Measurements from ENCODE around the gene SLAIN1. TPM values are rescaled to one million over a fixed set of nuclear protein-coding genes. Genes with fewer than 3 reads are reported as not detected.

SLAIN1 gene
- total RNA-seq, 1 experiment from 2014 or later, result 2.4 TPM

GRCh38 chr13:77807431-77808135 lies 110.1 kb downstream of the SLAIN1 start:
- DNase-seq, result no peak
- Histone ChIP-seq H3K79me2 (ENCODE audit: low read depth) (no peaks in the 10 kb centered on the region), H3F3A (ENCODE audit: insufficient read depth, low read depth) (no peaks in the 10 kb centered on the region), H3K27ac (no peak overlapping the region), H3K27me3 (ENCODE audit: insufficient read depth, low read depth) (no peaks in the 10 kb centered on the region), H4K20me1 (ENCODE audit: insufficient read depth) (no peaks in the 10 kb centered on the region), H3K9me2 (ENCODE audit: insufficient read depth) (no peaks in the 10 kb centered on the region), H3K4me2 (no peak overlapping the region), H3K4me3 (no peak overlapping the region), H3K4me1 (replicated peaks; ENCODE audit: insufficient read depth) (0 out of 2 replicates have a peak, but pooled peaks cover 5% of the 10 kb centered on the region), H3K36me3 (ENCODE audit: low read depth) (no peaks in the 10 kb centered on the region), H2AFZ (no peak overlapping the region), H3K9me3 (ENCODE audit: insufficient read depth, low read depth) (no peaks in the 10 kb centered on the region)
- BruUV-seq (replicated peaks), result no TSS peak
- TF ChIP-seq EZH2 (IDR thresholded peaks at IDR 0.05; ENCODE audit: low read depth), result no peak
- TF ChIP-seq, protein P1, sequence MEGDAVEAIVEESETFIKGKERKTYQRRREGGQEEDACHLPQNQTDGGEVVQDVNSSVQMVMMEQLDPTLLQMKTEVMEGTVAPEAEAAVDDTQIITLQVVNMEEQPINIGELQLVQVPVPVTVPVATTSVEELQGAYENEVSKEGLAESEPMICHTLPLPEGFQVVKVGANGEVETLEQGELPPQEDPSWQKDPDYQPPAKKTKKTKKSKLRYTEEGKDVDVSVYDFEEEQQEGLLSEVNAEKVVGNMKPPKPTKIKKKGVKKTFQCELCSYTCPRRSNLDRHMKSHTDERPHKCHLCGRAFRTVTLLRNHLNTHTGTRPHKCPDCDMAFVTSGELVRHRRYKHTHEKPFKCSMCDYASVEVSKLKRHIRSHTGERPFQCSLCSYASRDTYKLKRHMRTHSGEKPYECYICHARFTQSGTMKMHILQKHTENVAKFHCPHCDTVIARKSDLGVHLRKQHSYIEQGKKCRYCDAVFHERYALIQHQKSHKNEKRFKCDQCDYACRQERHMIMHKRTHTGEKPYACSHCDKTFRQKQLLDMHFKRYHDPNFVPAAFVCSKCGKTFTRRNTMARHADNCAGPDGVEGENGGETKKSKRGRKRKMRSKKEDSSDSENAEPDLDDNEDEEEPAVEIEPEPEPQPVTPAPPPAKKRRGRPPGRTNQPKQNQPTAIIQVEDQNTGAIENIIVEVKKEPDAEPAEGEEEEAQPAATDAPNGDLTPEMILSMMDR (conservative IDR thresholded peaks at IDR 0.05), result no peak
- ChIA-PET CTCF (no interaction called here), POLR2A (ENCODE audit: unreplicated experiment) (no interaction called here)
- intact Hi-C loops (cut with micrococcal nuclease; ENCODE audit: unreplicated experiment), result no loop called here

DNA sequence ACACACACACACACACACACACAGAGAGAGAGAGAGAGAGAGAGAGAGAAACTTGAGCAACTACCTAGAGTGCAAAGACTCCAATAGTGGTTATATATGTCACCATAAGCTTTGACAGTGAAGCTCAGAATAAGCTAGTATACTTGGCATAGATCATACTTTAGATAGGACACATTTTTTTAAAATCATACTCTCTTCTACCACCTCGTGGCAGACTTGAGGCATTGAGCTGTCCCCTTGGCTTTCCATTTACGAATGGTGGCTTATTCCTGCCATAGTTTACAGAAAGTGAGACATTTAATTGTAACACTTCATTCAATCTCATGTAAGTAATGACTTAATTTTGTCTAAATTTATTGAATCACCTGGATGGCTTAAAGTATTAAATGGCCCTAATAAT lies 112.9 kb downstream of the SLAIN1 start:
- Histone ChIP-seq H2AFZ (no peak overlapping the region), H3K79me2 (ENCODE audit: low read depth) (no peaks in the 10 kb centered on the region), H3K4me2 (no peak overlapping the region), H3K27me3 (ENCODE audit: insufficient read depth, low read depth) (no peaks in the 10 kb centered on the region), H3K4me3 (no peak overlapping the region), H4K20me1 (ENCODE audit: insufficient read depth) (no peaks in the 10 kb centered on the region), H3K9me3 (ENCODE audit: insufficient read depth, low read depth) (no peaks in the 10 kb centered on the region), H3F3A (ENCODE audit: insufficient read depth, low read depth) (no peaks in the 10 kb centered on the region), H3K27ac (no peak overlapping the region), H3K36me3 (ENCODE audit: low read depth) (no peaks in the 10 kb centered on the region), H3K4me1 (replicated peaks; ENCODE audit: insufficient read depth) (0 out of 2 replicates have a peak, but pooled peaks cover 5% of the 10 kb centered on the region), H3K9me2 (ENCODE audit: insufficient read depth) (no peaks in the 10 kb centered on the region)
- intact Hi-C loops (cut with micrococcal nuclease; ENCODE audit: unreplicated experiment), result no loop called here
- no TSS peak for BruUV-seq (replicated peaks)
- CTCF ChIA-PET, result interaction anchor here (0.7 kb wide), 1 partner anchor 37 kb away, joined by 10 read pairs; no protein-coding TSS in a partner anchor
- TF ChIP-seq, protein P1 (conservative IDR thresholded peaks at IDR 0.05), result peak; percentile 54; the same call in 1 of the 2 replicates
- no peak for TF ChIP-seq EZH2 (IDR thresholded peaks at IDR 0.05; ENCODE audit: low read depth)
- POLR2A ChIA-PET (ENCODE audit: unreplicated experiment), result no interaction called here
- peak in 1 of 2 experiments; percentile 43 for DNase-seq

DNA sequence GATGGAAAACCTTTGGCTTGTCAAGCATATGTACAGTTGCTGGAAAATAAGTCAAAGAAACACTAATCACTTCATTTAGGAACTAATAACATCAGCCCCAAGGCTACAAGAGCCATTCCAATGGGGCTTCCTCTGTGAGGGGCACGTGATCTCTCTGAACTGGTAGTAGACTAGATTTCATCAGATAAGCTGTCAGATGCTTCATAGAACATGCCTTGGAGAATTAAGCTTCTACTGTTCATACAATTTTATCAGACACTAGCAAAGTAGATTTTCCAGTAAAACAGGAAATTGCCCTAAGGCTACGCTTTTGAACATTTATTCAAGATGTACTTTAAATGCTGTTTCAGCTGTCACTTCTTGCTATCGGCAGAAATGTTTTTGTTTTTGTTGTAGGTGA lies 113.4 kb downstream of the SLAIN1 start:
- no peak overlapping the region for H3K4me3 ChIP-seq
- H3K36me3 ChIP-seq (ENCODE audit: low read depth), result no peaks in the 10 kb centered on the region
- no peak overlapping the region for H3K4me2 ChIP-seq
- H3K9me3 ChIP-seq (ENCODE audit: insufficient read depth, low read depth), result no peaks in the 10 kb centered on the region
- ChIA-PET POLR2A (ENCODE audit: unreplicated experiment) (no interaction called here), CTCF (interaction anchor here (0.7 kb wide), 1 partner anchor 37 kb away, joined by 10 read pairs; no protein-coding TSS in a partner anchor)
- no TSS peak for BruUV-seq (replicated peaks)
- no peaks in the 10 kb centered on the region for H3K79me2 ChIP-seq (ENCODE audit: low read depth)
- no peaks in the 10 kb centered on the region for H3F3A ChIP-seq (ENCODE audit: insufficient read depth, low read depth)
- intact Hi-C loops (cut with micrococcal nuclease; ENCODE audit: unreplicated experiment), result no loop called here
- no peak overlapping the region for H3K27ac ChIP-seq
- TF ChIP-seq, protein P1 (conservative IDR thresholded peaks at IDR 0.05), result no peak
- no peak for TF ChIP-seq EZH2 (IDR thresholded peaks at IDR 0.05; ENCODE audit: low read depth)
- H3K4me1 ChIP-seq (replicated peaks; ENCODE audit: insufficient read depth), result 0 out of 2 replicates have a peak, but pooled peaks cover 5% of the 10 kb centered on the region
- no peaks in the 10 kb centered on the region for H3K9me2 ChIP-seq (ENCODE audit: insufficient read depth)
- no peaks in the 10 kb centered on the region for H4K20me1 ChIP-seq (ENCODE audit: insufficient read depth)
- no peak for DNase-seq
- no peak overlapping the region for H2AFZ ChIP-seq
- no peaks in the 10 kb centered on the region for H3K27me3 ChIP-seq (ENCODE audit: insufficient read depth, low read depth)

Measured in PC-9 (cell line).